Adipose tissue (tissue), 3 donors: ENCODE measurements around the gene MAGI2. TPM values are rescaled to one million over a fixed set of nuclear protein-coding genes. Genes with fewer than 3 reads are reported as not detected.

ENCODE experiments used
- H3K27ac ChIP-seq: one replicate; pipeline ENCODE4 v1.5.1; 2013; ENCODE audit warnings: low read depth, low read length
- WGBS, 3 donors: extraction: QIAGEN DNeasy Blood & Tissue Kit; methylation state at CpG; one replicate each; pipeline ENCODE4 v1.1.7; 2013; 5-methylcytosine and 5-hydroxymethylcytosine counted together
- polyA plus RNA-seq, 3 donors: library from polyadenylated mRNA; stranded (reverse); fragments of 200-250 nt; gene quantifications; one replicate each; pipeline ENCODE4 v1.2.3, GENCODE V29; 2013
- donor health status: healthy with polysubstance abuse.
- donor health status: Bipolar disorder and iron deficiency.
- donor health status: healthy.

Gene MAGI2
- polyA plus RNA-seq, 3 donors = 0.81 to 3.2 (median 2.2) TPM

DNA sequence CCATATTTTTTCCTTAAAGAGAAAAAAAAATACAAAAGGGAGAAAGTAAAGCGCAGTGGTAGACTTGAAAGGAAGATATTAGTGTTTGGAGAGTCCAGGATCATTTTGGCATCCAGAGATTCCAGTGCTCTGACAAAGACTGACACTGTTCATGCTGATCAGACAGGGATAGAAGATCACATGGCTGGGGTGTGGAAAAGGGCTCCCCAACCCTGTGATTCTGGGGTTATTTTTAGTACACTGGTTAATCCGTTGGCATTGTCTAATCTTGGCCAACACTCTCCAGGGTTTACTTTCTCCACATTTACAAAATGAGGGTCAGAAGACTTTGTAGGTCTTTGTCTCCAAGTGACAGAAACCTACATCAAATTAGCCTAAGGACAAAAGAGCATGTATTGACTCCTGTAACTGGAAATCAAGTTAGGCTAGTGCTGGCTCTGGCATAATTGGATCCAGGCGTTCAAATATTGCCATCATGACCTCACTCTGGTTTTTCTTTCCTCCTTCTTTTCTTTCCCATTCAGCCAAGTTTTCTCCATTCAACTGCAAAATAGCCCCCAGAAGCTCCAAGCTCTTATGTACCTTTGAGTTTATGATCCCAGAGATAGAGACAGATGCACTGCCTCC, 1473.3 kb downstream of the MAGI2 start:
- WGBS, 3 donors = 62 to 86% (median 71%) methylated on average over 3 of the region's 3 CpGs
- H3K27ac ChIP-seq = no peak overlapping the region

DNA sequence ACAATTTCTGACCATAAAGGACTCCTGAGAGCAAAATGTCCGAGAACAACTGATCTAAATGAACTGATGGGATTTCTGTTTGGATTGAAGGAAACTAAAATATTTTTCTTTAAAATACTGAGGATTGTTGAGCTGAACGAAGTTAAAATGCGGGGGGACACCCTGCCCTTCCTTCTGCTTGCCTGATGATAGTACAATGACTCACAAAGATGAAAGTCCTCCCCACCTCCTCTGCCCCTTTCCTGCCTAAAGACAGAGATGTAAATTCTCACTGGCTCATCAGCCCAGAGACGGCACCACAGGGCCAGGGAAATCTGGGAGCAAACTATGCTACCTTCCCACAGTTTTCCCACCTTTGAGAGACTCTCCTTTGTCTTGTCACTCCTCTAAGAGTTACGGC, 1474.2 kb downstream of the MAGI2 start:
- WGBS, 3 donors = 65 to 86% (median 66%) methylated on average over 5 of the region's 5 CpGs
- no peak overlapping the region for H3K27ac ChIP-seq

DNA sequence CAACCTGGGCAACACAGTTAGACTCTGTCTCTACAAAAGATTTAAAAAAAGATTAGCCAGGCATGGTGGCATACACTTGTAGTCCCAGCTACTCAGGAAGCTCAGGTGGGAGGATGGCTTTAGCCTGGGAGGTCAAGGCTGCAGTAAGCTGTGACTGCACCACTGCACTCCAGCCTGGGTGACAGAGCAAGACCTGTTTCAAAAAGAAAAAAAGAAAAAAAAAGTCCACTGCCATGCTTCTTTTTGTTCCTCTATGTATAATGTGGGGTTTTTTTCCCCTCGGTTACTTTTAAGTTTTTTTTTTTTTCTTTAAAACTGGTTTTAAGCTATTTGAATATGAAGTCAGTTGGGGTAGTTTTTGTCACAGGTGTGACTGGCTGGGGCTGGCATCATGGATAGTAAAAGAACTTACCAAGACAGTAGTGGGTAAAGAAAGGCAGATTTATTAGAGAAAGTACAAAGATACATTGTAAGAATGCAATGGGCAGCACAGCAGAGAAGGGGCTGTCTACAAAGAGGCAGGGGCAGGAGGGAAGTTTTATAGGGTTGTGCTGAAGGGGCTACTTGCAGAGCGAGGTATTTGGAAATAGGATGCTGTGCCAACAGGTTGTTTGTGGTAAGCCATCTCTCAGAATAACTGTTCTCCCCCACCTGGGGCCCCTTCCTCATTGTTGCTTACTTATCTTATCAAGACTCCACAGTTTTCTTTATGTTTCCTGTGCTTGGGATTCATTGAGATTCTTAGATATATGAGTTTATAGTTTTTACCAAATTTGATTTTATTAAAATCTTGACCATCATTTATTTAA, 1477.6 kb downstream of the MAGI2 start:
- WGBS, 3 donors = 62 to 87% (median 74%) methylated on average over 2 of the region's 2 CpGs
- H3K27ac ChIP-seq = no peak overlapping the region

DNA sequence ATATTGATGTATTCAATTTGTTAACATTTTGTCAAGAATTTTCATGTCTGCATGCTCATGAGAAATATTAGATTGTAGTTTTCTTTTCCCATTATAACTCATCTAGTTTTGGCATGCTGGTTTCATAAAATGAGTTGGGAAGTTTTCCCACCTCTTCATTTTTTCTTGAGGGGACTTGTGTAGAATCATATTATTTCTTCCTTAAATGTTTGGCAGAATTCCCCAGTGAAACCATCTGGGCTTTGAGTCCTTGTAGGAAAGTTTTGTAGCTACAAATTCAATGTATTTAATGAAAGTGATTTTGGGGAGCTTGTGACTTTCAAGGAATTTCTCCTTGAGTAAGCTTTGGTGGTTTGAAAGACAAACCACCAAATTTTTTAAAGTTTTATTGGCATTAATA, 1481.7 kb downstream of the MAGI2 start:
- H3K27ac ChIP-seq = no peak overlapping the region

DNA sequence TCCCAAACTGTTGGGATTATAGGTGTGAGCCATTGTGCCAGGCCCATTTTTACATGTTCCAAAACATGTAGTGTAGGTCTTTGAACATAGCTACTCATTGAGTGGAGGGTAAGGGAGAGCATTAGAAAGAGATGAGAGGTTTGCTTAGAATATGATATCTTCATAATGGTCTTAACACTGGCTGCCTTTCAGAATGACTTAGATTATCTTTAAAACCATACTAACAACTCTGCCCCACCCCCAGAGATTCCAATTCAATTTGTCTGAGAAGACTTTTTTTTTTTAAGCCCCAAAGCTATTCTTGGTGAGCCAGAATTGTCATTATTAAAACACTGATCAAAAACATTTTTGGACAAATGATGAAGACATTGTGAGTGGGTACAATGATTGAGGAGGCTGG, 1486.0 kb downstream of the MAGI2 start:
- H3K27ac ChIP-seq = no peak overlapping the region
